WTC11 (cell line): ENCODE results near the gene NDUFB8.

ENCODE experiments used
- ATF3 ChIP-seq: sonication (generic); formaldehyde crosslinking; conservative IDR thresholded peaks from 2 replicates; pipeline ENCODE4 v1.8.1; 2022; ENCODE audit warnings: mild to moderate bottlenecking, missing genetic modification reagents
- CBFB ChIP-seq: sonication (generic); formaldehyde crosslinking; IDR thresholded peaks from 2 replicates; pipeline ENCODE4 v1.8.1; 2022; ENCODE audit warnings: mild to moderate bottlenecking, low read depth, missing genetic modification reagents
- CTCF ChIP-seq: fragments of 200-600 bp; IDR thresholded peaks from 2 replicates; pipeline ENCODE4 v1.8.0; 2022; ENCODE audit warnings: antibody characterized with exemption
- IRF2 ChIP-seq: sonication (generic); formaldehyde crosslinking; IDR thresholded peaks from 2 replicates; pipeline ENCODE4 v1.8.0; 2022; ENCODE audit warnings: low read depth, missing genetic modification reagents, borderline replicate concordance
- PRDM15 ChIP-seq: sonication (generic); formaldehyde crosslinking; IDR thresholded peaks from 2 replicates; pipeline ENCODE4 v1.8.0; 2022; ENCODE audit warnings: missing genetic modification reagents
- TCF7 ChIP-seq: sonication (generic); formaldehyde crosslinking; IDR thresholded peaks from 2 replicates; pipeline ENCODE4 v1.8.0; 2022; ENCODE audit warnings: mild to moderate bottlenecking, low read depth, missing genetic modification reagents, moderate library complexity
- TEAD4 ChIP-seq: sonication (generic); formaldehyde crosslinking; IDR thresholded peaks from 2 replicates; pipeline ENCODE4 v1.8.0; 2022; ENCODE audit warnings: mild to moderate bottlenecking, missing genetic modification reagents
- TP53 ChIP-seq: sonication (generic); formaldehyde crosslinking; IDR thresholded peaks from 2 replicates; pipeline ENCODE4 v1.8.1; 2023; ENCODE audit warnings: mild to moderate bottlenecking, missing genetic modification reagents
- USF2 ChIP-seq: sonication (generic); formaldehyde crosslinking; IDR thresholded peaks from 2 replicates; pipeline ENCODE4 v1.8.1; 2023; ENCODE audit warnings: mild to moderate bottlenecking, missing genetic modification reagents, moderate library complexity
- ZNF232 ChIP-seq: sonication (generic); formaldehyde crosslinking; IDR thresholded peaks from 2 replicates; pipeline ENCODE4 v1.8.0; 2022; ENCODE audit warnings: mild to moderate bottlenecking, missing genetic modification reagents
- ZSCAN18 ChIP-seq: fragments of 250-450 bp; sonication (Bioruptor Pico); IDR thresholded peaks from 2 replicates; pipeline ENCODE4 v2.1.2; 2022; ENCODE audit warnings: mild to moderate bottlenecking, moderate library complexity
- TF ChIP-seq, protein P1 (sequence below): sonication (generic); formaldehyde crosslinking; IDR thresholded peaks from 2 replicates; pipeline ENCODE4 v1.8.1; 2023; ENCODE audit warnings: mild to moderate bottlenecking, missing genetic modification reagents

DNA sequence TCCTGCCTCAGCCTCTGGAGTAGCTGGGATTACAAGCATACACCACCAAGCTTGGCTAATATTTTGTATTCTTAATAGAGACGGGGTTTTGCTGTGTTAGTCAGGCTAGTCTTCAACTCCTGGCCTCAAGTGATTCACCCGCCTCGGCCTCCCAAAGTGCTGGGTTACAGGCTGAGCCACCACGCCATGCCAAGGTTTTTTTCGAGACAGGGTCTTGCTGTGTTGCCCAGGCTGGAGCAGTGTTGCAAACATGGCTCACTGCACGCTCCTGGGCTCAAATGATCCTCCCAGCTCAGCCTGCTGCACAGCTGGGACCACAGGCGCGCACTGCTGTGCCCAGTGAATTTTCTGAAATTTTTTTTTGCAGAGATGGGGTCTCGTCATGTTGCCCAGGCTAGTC is 6.7 kb downstream of the NDUFB8 start:
- TF ChIP-seq CTCF = no peak
- no peak for TF ChIP-seq ZNF232 (CRISPR knock-in tag)
- TF ChIP-seq TP53 = no peak
- no peak for TF ChIP-seq CBFB (CRISPR knock-in tag)
- TF ChIP-seq TEAD4 = no peak
- TF ChIP-seq ZSCAN18 (CRISPR knock-in tag) = no peak
- TF ChIP-seq TCF7 (CRISPR knock-in tag) = no peak
- TF ChIP-seq USF2 = no peak
- TF ChIP-seq, protein P1, sequence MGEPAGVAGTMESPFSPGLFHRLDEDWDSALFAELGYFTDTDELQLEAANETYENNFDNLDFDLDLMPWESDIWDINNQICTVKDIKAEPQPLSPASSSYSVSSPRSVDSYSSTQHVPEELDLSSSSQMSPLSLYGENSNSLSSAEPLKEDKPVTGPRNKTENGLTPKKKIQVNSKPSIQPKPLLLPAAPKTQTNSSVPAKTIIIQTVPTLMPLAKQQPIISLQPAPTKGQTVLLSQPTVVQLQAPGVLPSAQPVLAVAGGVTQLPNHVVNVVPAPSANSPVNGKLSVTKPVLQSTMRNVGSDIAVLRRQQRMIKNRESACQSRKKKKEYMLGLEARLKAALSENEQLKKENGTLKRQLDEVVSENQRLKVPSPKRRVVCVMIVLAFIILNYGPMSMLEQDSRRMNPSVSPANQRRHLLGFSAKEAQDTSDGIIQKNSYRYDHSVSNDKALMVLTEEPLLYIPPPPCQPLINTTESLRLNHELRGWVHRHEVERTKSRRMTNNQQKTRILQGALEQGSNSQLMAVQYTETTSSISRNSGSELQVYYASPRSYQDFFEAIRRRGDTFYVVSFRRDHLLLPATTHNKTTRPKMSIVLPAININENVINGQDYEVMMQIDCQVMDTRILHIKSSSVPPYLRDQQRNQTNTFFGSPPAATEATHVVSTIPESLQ (CRISPR knock-in tag) = no peak
- TF ChIP-seq IRF2 = no peak
- TF ChIP-seq PRDM15 = no peak
- no peak for TF ChIP-seq ATF3 (CRISPR knock-in tag)
